Nephron progenitor cell (in vitro differentiated cells): ENCODE measurements around the gene KRT25.

Experiments used
- DNase-seq: peaks from one replicate; pipeline ENCODE4 v3.0.0; 2021
- H3K27ac Mint-ChIP-seq: 2 replicates; pipeline ENCODE4 v1.8.0; 2021; ENCODE audit warnings: mild to moderate bottlenecking, moderate library complexity, mixed read lengths
- H3K27me3 Mint-ChIP-seq: 2 replicates; pipeline ENCODE4 v1.8.0; 2021; ENCODE audit warnings: mild to moderate bottlenecking, low read depth, mixed read lengths; ENCODE audit not compliant: poor library complexity
- H3K36me3 Mint-ChIP-seq: 2 replicates; pipeline ENCODE4 v1.8.0; 2021; ENCODE audit warnings: low read depth, mixed read lengths
- H3K4me1 Mint-ChIP-seq: 2 replicates; pipeline ENCODE4 v1.8.0; 2021; ENCODE audit warnings: mixed read lengths
- H3K4me3 Mint-ChIP-seq: 2 replicates; pipeline ENCODE4 v1.8.0; 2021; ENCODE audit warnings: mild to moderate bottlenecking, moderate library complexity, mixed read lengths
- H3K9me3 Mint-ChIP-seq: 2 replicates; pipeline ENCODE4 v1.8.0; 2021; ENCODE audit warnings: mild to moderate bottlenecking, moderate library complexity, mixed read lengths
- TF ChIP-seq, protein P1 (sequence below): fragments of 200-600 bp; sonication (generic); IDR thresholded peaks from 2 replicates; pipeline ENCODE4 v1.5.0; 2021; ENCODE audit warnings: antibody characterized with exemption

The KRT25 gene

GRCh38 chr17:40707745-40708144 lies 47.4 kb downstream of the KRT25 start:
- Mint-ChIP-seq H3K4me1 (peaks cover 14% of the 10 kb centered on the region), H3K4me3 (no peak overlapping the region), H3K27me3 (peaks cover 19% of the 10 kb centered on the region), H3K27ac (peak overlapping the region; percentile 30), H3K9me3 (no peaks in the 10 kb centered on the region), H3K36me3 (no peaks in the 10 kb centered on the region)
- DNase-seq, result no peak
- TF ChIP-seq, protein P1, sequence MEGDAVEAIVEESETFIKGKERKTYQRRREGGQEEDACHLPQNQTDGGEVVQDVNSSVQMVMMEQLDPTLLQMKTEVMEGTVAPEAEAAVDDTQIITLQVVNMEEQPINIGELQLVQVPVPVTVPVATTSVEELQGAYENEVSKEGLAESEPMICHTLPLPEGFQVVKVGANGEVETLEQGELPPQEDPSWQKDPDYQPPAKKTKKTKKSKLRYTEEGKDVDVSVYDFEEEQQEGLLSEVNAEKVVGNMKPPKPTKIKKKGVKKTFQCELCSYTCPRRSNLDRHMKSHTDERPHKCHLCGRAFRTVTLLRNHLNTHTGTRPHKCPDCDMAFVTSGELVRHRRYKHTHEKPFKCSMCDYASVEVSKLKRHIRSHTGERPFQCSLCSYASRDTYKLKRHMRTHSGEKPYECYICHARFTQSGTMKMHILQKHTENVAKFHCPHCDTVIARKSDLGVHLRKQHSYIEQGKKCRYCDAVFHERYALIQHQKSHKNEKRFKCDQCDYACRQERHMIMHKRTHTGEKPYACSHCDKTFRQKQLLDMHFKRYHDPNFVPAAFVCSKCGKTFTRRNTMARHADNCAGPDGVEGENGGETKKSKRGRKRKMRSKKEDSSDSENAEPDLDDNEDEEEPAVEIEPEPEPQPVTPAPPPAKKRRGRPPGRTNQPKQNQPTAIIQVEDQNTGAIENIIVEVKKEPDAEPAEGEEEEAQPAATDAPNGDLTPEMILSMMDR, result no peak

- H3K36me3 Mint-ChIP-seq, result no peaks in the 10 kb centered on the region
- H3K27ac Mint-ChIP-seq, result no peak overlapping the region
- no peaks in the 10 kb centered on the region for H3K9me3 Mint-ChIP-seq
- H3K4me3 Mint-ChIP-seq, result no peak overlapping the region
- peaks cover 14% of the 10 kb centered on the region for H3K4me1 Mint-ChIP-seq
- H3K27me3 Mint-ChIP-seq, result peaks cover 19% of the 10 kb centered on the region
- no peak for DNase-seq
- TF ChIP-seq, protein P1, result no peak
Measured at GRCh38 chr17:40705584-40705983, 49.5 kb downstream of the KRT25 start.

DNA sequence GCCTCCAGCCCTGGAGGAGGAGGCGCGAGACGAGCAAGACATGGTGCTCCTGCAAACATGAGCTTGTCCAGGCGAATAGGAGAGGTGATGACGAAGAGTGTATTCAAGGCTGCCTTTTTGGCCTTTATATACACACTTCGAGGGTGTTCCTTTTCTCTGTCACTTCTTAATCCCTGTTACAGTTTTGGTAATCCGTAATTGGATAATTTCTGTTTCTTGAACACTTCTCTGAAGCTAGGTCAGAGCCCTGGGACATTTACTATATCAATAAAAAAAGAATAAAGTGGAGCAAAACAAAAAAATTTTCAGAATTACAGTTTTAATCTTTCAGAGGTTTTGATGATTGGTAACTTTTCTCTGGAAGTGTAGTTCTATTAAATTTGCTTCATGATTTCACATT lies 51.5 kb downstream of the KRT25 start, which contains the start of gene KRT24:
TSS of gene KRT24 (minus strand) at position 101 of the 400 bp plus-strand sequence. CDS start at position 42, 59 bp downstream.
- no peaks in the 10 kb centered on the region for H3K9me3 Mint-ChIP-seq
- H3K4me3 Mint-ChIP-seq, result no peak within 1 kb of the TSS
- DNase-seq, result no peak
- no peaks in the 10 kb centered on the region for H3K36me3 Mint-ChIP-seq
- no peak within 1 kb of the TSS for H3K27ac Mint-ChIP-seq
- H3K27me3 Mint-ChIP-seq, result peaks cover 27% of the 10 kb centered on the region
- H3K4me1 Mint-ChIP-seq, result peaks cover 14% of the 10 kb centered on the region
- TF ChIP-seq, protein P1, result no peak

DNA sequence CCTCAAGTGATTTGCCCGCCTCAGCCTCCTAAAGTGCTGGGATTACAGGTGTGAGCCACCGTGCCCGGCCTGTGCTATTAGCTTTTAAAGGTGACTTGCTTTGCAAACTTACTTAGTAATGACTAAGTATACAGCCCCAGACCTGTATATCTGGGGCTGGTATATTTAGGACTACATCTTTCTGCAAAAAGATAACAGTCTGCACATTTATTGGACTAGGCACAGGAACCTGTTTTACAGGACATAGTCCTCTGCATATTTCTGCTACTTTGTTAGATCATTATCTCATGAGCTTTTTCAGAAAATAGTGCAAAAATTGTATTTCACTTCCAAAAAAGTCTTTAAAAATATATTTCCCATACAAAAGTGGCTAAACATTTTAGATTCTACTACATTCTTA lies 52.9 kb downstream of the KRT25 start:
- TF ChIP-seq, protein P1, result no peak
- Mint-ChIP-seq H3K36me3 (no peaks in the 10 kb centered on the region), H3K4me3 (no peak overlapping the region), H3K9me3 (no peaks in the 10 kb centered on the region), H3K27ac (no peak overlapping the region), H3K4me1 (peaks cover 5% of the 10 kb centered on the region), H3K27me3 (peaks cover 29% of the 10 kb centered on the region)
- no peak for DNase-seq

GRCh38 chr17:40699853-40700252 lies 55.3 kb downstream of the KRT25 start:
- H3K4me3 Mint-ChIP-seq, result no peak overlapping the region
- TF ChIP-seq, protein P1, result no peak
- peaks cover 31% of the 10 kb centered on the region for H3K27me3 Mint-ChIP-seq
- peaks cover 12% of the 10 kb centered on the region for H3K4me1 Mint-ChIP-seq
- no peaks in the 10 kb centered on the region for H3K9me3 Mint-ChIP-seq
- H3K36me3 Mint-ChIP-seq, result no peaks in the 10 kb centered on the region
- DNase-seq, result no peak
- no peak overlapping the region for H3K27ac Mint-ChIP-seq

DNA sequence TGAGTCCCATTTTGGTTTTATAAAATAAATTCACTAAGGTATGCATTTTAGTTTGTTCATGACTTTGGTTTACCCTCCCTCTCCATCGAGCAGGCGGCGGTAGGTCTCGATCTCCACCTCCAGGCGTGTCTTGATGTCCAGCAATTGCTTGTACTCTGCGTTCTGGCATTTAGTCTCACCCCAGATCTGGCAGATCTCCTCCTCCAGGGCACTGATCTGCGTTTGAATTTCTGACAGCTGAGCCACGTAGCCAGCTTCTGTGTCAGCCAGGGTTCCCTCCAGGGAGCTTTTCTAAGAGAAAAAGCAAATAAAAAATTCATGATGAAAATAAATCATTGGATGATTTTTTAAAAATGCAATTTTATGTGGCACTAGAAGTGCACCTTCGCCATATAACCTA lies 55.8 kb downstream of the KRT25 start:
- DNase-seq, result no peak
- peaks cover 28% of the 10 kb centered on the region for H3K27me3 Mint-ChIP-seq
- H3K36me3 Mint-ChIP-seq, result no peaks in the 10 kb centered on the region
- H3K27ac Mint-ChIP-seq, result no peak overlapping the region
- no peak overlapping the region for H3K4me3 Mint-ChIP-seq
- peaks cover 12% of the 10 kb centered on the region for H3K4me1 Mint-ChIP-seq
- no peaks in the 10 kb centered on the region for H3K9me3 Mint-ChIP-seq
- TF ChIP-seq, protein P1, result no peak
